Erythroblast (primary cell): ENCODE measurements around the gene RARS1.

Experiments
- GATA1 ChIP-seq: IDR thresholded peaks from 2 replicates; pipeline ENCODE4 v1.6.1; 2011; ENCODE audit warnings: low read depth, mild to moderate bottlenecking, control low read depth, low read length, moderate library complexity
- POLR2A ChIP-seq: IDR thresholded peaks from 2 replicates; pipeline ENCODE4 v1.6.1; 2011; ENCODE audit warnings: mild to moderate bottlenecking, low read length

- no peak for TF ChIP-seq POLR2A
- no peak for TF ChIP-seq GATA1
Observed at GRCh38 chr5:168527756-168528295, 41.6 kb downstream of the RARS1 start.
